Uterus (tissue), 4 donors: ENCODE results near the gene RIMOC1. TPM values are rescaled to one million over a fixed set of nuclear protein-coding genes. Genes with fewer than 3 reads are reported as not detected.

Experiments
- DNase-seq, 2 donors: peaks; one replicate each; pipeline ENCODE4 v3.0.0-alpha.2; 2019 to 2020
- H3K27ac ChIP-seq, 2 donors: fragments of 200-600 bp; sonication (generic); 1 replicate in 1 of 2; 2 replicates in 1 of 2; pipeline ENCODE4 v1.5.1; 2016 to 2018
- H3K27me3 ChIP-seq, 2 donors: fragments of 200-600 bp; sonication (generic); one replicate each; pipeline ENCODE4 v1.5.1; 2018 to 2019; ENCODE audit warnings: control low read depth in 1 of 2
- H3K36me3 ChIP-seq, 2 donors: fragments of 200-600 bp; sonication (generic); one replicate each; pipeline ENCODE4 v1.5.1; 2019; ENCODE audit warnings: control low read depth in 1 of 2
- H3K4me1 ChIP-seq, 2 donors: fragments of 200-600 bp; sonication (generic); one replicate each; pipeline ENCODE4 v1.5.1; 2018 to 2019; ENCODE audit warnings: control low read depth in 1 of 2
- H3K4me3 ChIP-seq, 2 donors: fragments of 200-600 bp; sonication (generic); 1 replicate in 1 of 2; 2 replicates in 1 of 2; pipeline ENCODE4 v1.5.1; 2018 to 2019; ENCODE audit warnings: mild to moderate bottlenecking in 1 of 2
- H3K9me3 ChIP-seq, 2 donors: fragments of 200-600 bp; sonication (generic); one replicate each; pipeline ENCODE4 v1.5.1; 2019; ENCODE audit warnings: control low read depth in 1 of 2
- CTCF ChIP-seq, 4 experiments: fragments of 200-600 bp in 2 of 4; fragments of 450-650 bp in 2 of 4; sonication (generic) in 2 of 4; IDR thresholded peaks; one replicate each; pipeline ENCODE4 v1.5.1; 2016 to 2019; ENCODE audit warnings: antibody characterized with exemption in 4 of 4, mild to moderate bottlenecking in 2 of 4, moderate library complexity in 1 of 4
- POLR2A ChIP-seq, 2 donors: fragments of 450-650 bp; IDR thresholded peaks; one replicate each; pipeline ENCODE4 v1.6.1; 2016; ENCODE audit warnings: antibody characterized with exemption in 2 of 2, mild to moderate bottlenecking in 1 of 2, moderate library complexity in 1 of 2
- intact Hi-C: fragments of 100-400 bp; cut with DNase I; formaldehyde crosslinking; loops from one replicate; pipeline ENCODE4 v1.15.1; 2023; ENCODE audit warnings: low total_unique reads
- total RNA-seq, 4 donors: library from RNA; depleted of rRNA in 3 of 4; stranded (reverse); fragments of >200 nt in 3 of 4; gene quantifications; one replicate each; pipeline versions ENCODE4 v1.1.0 to v1.2.4, GENCODE V29; 2014 to 2023
- donor health status: DM: yes; HTN: yes; CAD: no.

Gene RIMOC1
- total RNA-seq, 4 donors from 2014 or later, result 9.2 to 23.8 (median 22.6) TPM

GRCh38 chr5:41903382-41903891 is 707 bp upstream of the RIMOC1 start:
- H3K27me3 ChIP-seq, result no peaks in the 10 kb centered on the region
- TF ChIP-seq POLR2A (IDR thresholded peaks at IDR 0.05), result no peak
- no peak for TF ChIP-seq CTCF (IDR thresholded peaks at IDR 0.05)
- peak overlapping the region; percentile 85 to 90 for H3K27ac ChIP-seq
- no peak for DNase-seq
- intact Hi-C loops, result no loop called here
- H3K9me3 ChIP-seq, result no peaks in the 10 kb centered on the region
- no peaks in the 10 kb centered on the region for H3K36me3 ChIP-seq
- peak overlapping the region; percentile 52 to 76 for H3K4me3 ChIP-seq
- H3K4me1 ChIP-seq, result peaks cover 6 to 9% of the 10 kb centered on the region in 2 donors

GRCh38 chr5:41906151-41906550 is 2.0 kb downstream of the RIMOC1 start:
- Histone ChIP-seq H3K4me1 (peaks cover 8 to 9% of the 10 kb centered on the region in 2 donors), H3K4me3 (no peak overlapping the region), H3K27me3 (no peaks in the 10 kb centered on the region), H3K27ac (no peak overlapping the region), H3K36me3 (no peaks in the 10 kb centered on the region), H3K9me3 (no peaks in the 10 kb centered on the region)
- intact Hi-C loops, result no loop called here
- TF ChIP-seq POLR2A (IDR thresholded peaks at IDR 0.05) (no peak), CTCF (IDR thresholded peaks at IDR 0.05) (no peak)
- DNase-seq, result no peak

GRCh38 chr5:41908374-41909079 is 4.4 kb downstream of the RIMOC1 start:
- TF ChIP-seq POLR2A (IDR thresholded peaks at IDR 0.05) (no peak), CTCF (IDR thresholded peaks at IDR 0.05) (no peak)
- no peak for DNase-seq
- H3K4me3 ChIP-seq, result no peak overlapping the region
- no peak overlapping the region for H3K27ac ChIP-seq
- intact Hi-C loops, result no loop called here
- no peaks in the 10 kb centered on the region for H3K9me3 ChIP-seq
- no peaks in the 10 kb centered on the region for H3K36me3 ChIP-seq
- no peaks in the 10 kb centered on the region for H3K27me3 ChIP-seq
- H3K4me1 ChIP-seq, result peaks cover 8 to 9% of the 10 kb centered on the region in 2 donors

GRCh38 chr5:41918105-41918504 is 14.0 kb downstream of the RIMOC1 start:
- intact Hi-C loops, result no loop called here
- no peak for DNase-seq

More at GRCh38 chr5:41918105-41918504, 14.0 kb downstream of the RIMOC1 start:
- Histone ChIP-seq H3K27ac (no peak overlapping the region), H3K4me3 (no peak overlapping the region), H3K9me3 (no peaks in the 10 kb centered on the region), H3K27me3 (no peaks in the 10 kb centered on the region), H3K36me3 (no peaks in the 10 kb centered on the region), H3K4me1 (no peaks in the 10 kb centered on the region)
- TF ChIP-seq CTCF (IDR thresholded peaks at IDR 0.05) (no peak), POLR2A (IDR thresholded peaks at IDR 0.05) (no peak)
